Stimulated activated CD4-positive, alpha-beta T cell treated with anti-CD3 and anti-CD28 coated beads, Interleukin-1b, Interleukin-23, amount 100 ng/mL, for 4 hours (primary cell): ENCODE measurements around the gene CYB561.

Source experiments
- DNase-seq, 2 donors: peaks; one replicate each; pipeline ENCODE4 v3.0.0-alpha.2; 2020; ENCODE audit warnings: low read depth in 2 of 2

CYB561 gene

DNA sequence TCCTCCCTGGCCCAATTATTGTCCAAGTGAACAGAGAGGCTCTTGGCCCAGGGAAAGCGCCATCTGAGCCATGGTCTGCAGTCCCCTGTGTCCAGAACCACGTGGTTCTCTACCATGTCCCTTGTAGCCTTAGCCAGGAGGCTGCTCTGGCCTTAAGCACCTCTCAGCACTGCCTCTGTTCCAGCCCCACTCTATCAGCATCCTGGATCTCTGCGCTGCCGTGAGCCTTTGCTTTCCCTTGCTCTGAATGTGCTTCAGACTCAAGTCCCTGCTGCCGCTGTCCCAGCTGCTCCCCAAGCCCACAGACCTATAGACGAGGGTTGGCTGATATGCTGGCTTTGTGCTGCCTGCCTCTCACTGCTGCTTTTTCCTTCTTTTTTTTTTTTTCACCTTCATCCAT, 33.9 kb downstream of the CYB561 start:
- DNase-seq: no peak

DNA sequence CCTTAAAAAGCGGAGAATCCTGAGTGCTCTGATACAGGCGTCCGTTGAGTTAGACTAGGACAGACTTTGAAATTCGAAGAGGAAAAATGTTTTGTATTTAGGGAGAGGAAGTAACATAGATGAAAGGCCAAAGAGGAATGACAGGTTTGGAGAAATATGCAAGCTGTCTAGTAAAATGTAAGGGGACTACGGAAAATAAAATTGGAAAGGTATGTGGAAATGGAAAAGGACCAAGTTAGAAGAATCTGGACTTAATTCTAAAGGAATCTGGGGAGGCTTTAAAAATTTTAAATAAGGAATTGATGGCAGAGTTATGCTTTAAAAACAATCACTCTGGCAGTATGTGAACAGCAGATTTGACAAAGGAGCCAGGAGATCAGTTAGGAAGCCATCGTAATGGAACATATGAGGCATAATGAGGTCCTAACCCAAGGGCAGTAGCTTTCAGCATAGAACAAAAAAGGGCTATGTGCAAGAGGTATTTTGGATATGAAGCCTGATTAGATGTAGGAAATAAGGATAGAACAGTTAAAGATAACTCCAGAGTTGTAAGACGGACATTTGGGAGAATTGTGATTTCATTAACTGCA, 38.3 kb downstream of the CYB561 start:
- DNase-seq: no peak

DNA sequence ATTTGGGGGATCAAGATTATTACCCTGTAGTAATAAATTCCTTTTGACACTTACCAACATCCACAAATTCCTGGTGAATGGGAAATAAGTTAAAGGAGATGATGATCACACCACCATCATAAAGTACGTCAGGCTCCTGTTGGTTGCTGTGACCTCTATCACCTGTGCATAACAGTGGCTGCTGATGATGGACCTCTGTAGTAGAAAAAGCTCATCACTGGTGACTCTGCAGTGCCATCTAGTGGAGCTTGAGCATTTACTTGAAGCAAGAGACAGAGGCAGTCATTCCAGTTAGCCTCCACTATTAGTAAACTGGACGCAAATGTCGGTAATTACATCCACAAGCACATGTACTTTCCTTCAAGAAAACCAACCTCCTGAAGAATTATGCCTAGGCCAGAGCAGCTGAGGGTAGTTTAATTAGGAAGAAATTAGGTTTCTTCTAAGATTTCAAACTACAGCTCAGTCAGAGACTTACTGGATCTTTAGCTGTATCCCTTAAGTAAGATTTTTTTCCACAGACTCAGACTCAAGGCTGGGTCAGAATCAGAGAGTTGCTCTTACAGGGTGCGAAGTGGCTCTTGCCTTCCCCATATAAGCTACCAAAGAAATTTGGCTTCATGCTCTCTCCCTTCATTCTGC, 39.3 kb downstream of the CYB561 start:
- DNase-seq: peak; percentile 13 to 66

DNA sequence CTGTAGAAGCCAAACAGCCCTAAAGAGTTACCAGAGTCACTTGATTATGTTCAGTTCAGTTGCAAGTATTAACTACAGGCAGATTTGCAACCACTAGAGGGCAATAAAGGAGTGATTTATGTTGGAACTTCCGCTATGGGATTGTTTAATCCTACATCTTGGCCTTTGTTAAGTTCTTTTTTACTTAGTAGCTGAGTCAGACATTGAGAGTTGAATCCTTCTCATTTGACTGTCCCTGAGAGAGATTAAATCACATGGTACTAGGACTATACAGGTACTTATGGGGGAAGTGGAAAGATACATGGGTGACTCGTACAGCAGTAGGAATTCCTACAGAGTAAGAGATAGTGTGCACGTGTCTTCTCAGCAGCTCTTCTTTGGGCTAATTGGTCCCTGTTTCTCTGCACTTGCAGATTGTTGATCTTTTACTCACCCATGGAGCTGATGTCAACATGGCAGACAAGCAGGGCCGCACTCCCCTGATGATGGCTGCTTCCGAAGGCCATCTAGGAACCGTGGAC, 40.3 kb downstream of the CYB561 start:
- DNase-seq: no peak

DNA sequence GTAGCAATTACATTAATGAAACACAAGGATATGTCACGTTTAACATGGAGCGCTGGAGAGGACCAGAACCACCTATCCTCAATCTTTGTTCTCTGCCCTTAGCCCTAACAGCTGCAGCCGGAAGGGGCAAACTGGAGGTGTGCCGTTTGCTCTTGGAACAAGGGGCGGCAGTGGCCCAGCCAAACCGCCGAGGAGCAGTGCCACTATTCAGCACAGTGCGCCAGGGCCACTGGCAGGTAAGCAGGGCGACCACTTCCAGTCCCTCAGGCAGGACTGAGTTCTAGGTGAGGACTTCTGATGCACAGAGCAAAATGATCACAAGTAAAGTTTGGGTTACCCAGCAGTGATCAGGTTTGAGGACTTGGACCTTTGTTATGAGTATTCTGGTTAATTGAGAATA, 41.1 kb downstream of the CYB561 start:
- DNase-seq: no peak

DNA sequence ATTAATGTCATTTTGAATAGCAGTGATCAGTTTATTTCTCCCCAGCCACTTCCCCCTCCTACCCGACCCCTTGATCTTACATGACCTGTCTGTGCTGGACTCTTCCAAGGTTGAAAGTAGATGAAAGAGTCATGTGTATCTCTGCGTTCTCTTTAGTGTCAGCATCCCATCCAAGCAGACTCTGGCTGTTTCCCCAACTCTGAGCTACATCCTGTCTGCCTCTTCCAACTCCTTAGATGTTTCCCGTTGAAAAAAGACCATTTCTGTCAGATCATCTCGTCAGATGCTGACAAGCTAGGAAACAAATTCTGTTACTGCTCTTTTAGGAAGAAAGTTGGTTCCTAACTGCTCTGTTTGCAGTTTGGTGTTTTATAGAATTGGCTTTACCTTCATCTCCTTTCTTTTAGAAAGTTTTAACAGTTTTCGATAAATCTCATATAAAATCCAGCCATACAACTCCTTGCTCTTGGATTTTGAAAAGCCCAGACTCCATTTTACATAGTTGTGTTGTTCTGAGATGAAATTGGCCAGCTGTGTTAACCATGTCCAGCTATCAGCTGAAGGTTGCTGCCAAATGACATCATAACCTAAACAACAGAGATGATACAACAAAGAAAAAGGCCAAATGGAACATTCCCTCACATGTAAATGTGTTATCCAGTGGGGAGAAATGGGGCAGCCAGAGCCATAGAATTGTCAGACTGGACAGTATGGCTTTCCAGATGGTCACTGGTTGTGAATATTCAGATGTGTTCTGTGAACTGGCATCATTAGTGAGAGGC, 43.5 kb downstream of the CYB561 start:
- DNase-seq: no peak

DNA sequence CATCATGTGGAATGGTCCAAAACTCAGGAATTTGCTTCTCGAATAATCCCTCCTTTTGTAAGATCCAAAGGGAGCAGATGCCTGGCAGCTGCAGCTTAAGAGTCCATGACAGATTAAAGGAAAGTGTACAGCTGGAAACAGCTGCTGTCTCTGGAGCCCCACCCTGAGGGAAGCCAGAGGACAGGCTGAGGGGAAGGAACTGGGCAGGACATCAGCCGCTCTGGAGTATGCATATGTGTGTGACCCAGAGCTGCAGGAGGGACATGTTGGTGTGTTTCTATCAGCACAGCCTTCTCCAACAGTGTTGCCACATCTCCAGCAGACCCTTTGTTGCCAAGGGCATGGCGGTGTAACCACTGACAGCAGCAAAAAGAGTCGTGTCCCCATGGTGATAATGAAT, 46.2 kb downstream of the CYB561 start:
- DNase-seq: no peak

DNA sequence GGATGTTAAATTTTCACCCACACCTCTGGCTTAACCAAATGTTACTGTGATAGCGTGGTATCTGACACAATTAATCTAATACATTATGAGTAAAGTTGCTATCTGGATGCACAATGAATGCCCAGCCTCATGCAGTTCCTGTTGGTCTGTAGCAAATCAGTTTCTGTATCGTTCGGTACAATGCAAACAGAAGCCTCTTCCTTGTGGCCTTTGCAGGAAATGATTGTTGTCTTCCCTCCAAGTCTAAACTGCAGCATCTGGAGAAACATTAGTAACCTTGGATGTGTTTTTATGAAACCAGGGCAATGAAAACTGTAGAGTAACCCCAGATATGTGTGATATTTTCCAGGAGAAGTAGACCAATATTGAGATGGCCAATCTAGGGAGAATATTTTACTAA, 46.8 kb downstream of the CYB561 start:
- no peak for DNase-seq

DNA sequence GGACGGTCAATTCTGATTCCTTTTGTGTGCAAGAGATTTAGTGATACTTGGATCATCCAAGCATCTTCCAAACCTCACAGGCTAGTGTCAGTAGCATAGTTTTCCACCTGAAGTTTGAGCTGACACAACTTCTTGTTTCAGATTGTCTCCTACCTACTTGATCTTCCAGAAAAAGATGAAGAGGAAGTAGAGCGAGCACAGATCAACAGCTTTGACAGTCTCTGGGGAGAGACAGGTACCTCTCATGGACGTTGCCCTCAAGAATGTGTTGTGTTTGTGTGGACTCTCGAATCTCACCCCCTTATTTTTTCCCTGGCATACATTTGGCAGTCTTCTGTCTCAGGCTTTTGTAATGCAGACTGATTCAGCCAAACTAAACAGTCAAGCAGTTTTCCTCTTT, 47.4 kb downstream of the CYB561 start:
- DNase-seq: no peak

DNA sequence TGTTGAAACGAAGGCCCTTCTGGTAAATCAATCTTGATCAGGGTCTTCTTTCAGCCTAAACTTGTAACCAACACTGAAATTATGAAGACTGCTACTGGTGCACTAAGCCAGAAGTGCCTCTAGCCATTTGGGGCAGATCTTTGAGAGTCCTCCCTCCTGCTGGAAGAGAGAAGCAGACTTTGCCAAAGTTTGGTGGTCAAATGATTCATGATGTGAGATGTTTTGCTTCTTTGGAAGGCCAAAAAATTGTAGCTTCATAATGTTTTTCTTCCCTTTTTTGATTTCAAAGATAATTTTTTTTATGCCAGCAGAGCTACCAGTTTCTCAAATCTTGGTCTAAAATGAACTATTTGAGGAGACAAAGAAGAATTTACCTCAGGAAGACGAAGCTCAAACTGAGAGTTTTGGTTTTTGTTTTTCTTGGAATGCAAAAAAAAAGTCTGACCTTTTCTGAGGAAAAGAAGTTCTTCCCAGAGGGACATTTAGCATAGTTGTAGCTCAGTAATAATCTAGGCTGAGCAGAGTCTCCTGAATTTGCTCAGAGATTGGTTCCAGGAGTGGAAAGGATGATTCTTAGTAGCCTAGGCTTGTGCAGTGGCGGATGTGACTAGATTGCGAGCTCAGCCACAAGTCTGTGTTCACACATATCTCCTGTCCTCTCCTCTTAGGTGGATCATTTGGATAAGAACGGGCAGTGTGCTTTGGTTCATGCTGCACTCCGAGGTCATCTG, 50.9 kb downstream of the CYB561 start:
- DNase-seq: no peak

DNA sequence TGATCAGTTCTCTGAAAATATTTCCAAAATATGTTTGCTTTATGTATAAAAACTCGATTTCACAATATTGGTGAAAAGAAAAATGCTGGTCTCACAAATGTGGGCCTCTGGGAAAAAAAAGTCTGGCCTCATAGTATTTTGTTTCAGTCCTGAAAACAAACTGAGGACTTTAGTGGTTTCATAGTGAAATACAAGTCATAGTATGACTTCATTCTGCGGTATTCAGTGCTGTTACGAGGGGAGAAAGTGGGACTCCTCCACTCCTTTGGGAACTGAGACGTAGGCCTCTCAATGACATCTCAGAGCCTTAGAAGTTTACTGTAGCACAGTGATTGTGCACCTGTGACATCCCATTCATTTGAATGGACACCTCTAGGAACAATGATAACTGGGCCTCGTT, 56.0 kb downstream of the CYB561 start:
- DNase-seq: no peak

DNA sequence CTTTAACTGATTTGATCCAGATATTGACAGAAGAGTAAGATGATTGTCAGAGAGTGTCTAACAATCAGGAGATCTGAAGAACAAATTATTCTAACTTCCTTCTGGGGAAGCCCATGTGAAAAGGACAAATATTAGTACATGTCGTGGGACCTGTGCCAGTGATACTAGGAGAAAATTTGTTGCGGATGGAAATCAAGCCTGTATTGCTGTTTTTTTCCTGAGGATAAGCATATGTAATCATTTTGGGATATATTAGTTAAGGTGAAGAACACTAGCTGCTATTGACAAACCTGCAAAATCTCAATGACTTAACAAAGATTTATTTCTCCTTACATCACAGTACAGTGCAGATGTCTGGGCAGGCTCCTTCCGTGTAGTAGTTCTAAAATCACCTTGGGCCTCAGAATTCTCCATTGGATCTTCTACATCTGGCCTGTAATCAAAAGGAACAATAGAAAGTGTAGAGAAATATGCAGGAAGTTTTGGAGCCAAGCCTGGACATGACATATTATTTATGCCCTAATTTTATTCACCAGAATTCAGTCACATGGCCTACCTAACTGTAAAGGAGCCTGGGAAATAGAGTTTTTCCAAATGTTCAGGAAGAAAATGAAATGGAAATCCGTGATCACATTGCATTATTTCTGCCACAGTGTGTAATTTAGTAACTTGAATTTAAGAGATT, 58.3 kb downstream of the CYB561 start:
- no peak for DNase-seq

DNA sequence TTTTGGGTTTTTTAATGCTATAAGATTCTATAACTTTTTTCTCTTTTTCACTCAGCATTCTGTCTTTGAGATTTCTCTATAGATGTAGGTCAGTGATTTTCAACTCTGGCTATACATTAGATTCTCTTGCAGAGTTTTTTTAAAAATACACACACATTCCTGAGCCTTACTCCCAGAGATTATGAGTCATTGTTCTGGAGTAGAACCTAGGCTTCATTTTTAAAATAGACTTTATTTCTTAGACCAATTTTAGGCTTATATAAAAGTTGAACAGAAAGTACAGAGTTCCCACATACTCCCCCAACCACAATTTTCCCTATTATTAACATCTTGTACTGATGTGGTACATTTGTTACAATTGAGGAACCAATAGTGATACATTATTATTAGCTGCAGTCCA, 63.3 kb downstream of the CYB561 start:
- DNase-seq: no peak
